ENCODE data around the gene TMEM126B. TPM values are rescaled to one million over a fixed set of nuclear protein-coding genes. Genes with fewer than 3 reads are reported as not detected.
"Not testable (repeated sequence)": the region's sequence is repeated elsewhere in the genome, so short reads cannot be mapped to it uniquely, and the experiment has no call there.

The TMEM126B gene
- total RNA-seq, 1 donor from 2014 or later: 35.5 TPM

- H3K4me3 Mint-ChIP-seq: peak within 1 kb of the TSS; percentile 98
- H3K36me3 Mint-ChIP-seq (ENCODE audit: low read depth): peaks cover 20% of the 10 kb centered on the region
- CTCF ChIA-PET: interaction anchor here (0.9 to 3.9 kb wide), 4 partner anchors 20 to 867 kb away, joined by 3 to 16 read pairs (median 3); partner anchors contain the start of genes CCDC83, DLG2 and TMEM126B
- POLR2A ChIA-PET: interaction anchor here (0.5 to 5.7 kb wide), 15 partner anchors 9 to 598 kb away, joined by 3 to 102 read pairs (median 5); partner anchors contain the start of genes CCDC83, CREBZF, DLG2 and TMEM126B
- DNase-seq (peak; percentile 77), ATAC-seq (ENCODE audit: low read depth) (peak; percentile 99)
- peaks cover 22% of the 10 kb centered on the region for H3K4me1 Mint-ChIP-seq
- intact Hi-C loops (cut with micrococcal nuclease): loop anchor here (1.0 kb wide), 4 partner anchors 9 to 655 kb away; partner anchors contain the start of genes HIKESHI and TMEM126B
- H3K27ac Mint-ChIP-seq: peak within 1 kb of the TSS; percentile 91
- TF ChIP-seq CTCF (IDR thresholded peaks at IDR 0.05): no peak
- H3K27me3 Mint-ChIP-seq: peaks cover 10% of the 10 kb centered on the region
- H3K9me3 Mint-ChIP-seq: no peaks in the 10 kb centered on the region
Observed at GRCh38 chr11:85647604-85648299, 19.4 kb downstream of the TMEM126B start, which contains the start of gene TMEM126A. Gene TMEM126A, plus strand, starts transcription at chr11:85647967. Its CDS starts 2,289 bp downstream, at chr11:85650256.

GRCh38 chr11:85651118-85651517 is 22.7 kb downstream of the TMEM126B start:
- Mint-ChIP-seq H3K4me1 (peaks cover 22% of the 10 kb centered on the region), H3K9me3 (no peaks in the 10 kb centered on the region), H3K36me3 (ENCODE audit: low read depth) (peaks cover 41% of the 10 kb centered on the region), H3K27me3 (no peaks in the 10 kb centered on the region), H3K27ac (no peak overlapping the region), H3K4me3 (no peak overlapping the region)
- POLR2A ChIA-PET: interaction anchor here (0.6 kb wide), 1 partner anchor 655 kb away, joined by 4 read pairs; no protein-coding TSS in a partner anchor
- DNase-seq (no peak), ATAC-seq (ENCODE audit: low read depth) (no peak)
- intact Hi-C loops (cut with micrococcal nuclease): no loop called here
- CTCF ChIA-PET: no interaction called here
- no peak for TF ChIP-seq CTCF (IDR thresholded peaks at IDR 0.05)

GRCh38 chr11:85652786-85653447 is 24.5 kb downstream of the TMEM126B start:
- TF ChIP-seq CTCF (IDR thresholded peaks at IDR 0.05): no peak
- Mint-ChIP-seq H3K36me3 (ENCODE audit: low read depth) (peaks cover 53% of the 10 kb centered on the region), H3K4me3 (no peak overlapping the region), H3K27me3 (no peaks in the 10 kb centered on the region), H3K9me3 (no peaks in the 10 kb centered on the region), H3K27ac (no peak overlapping the region), H3K4me1 (peaks cover 12% of the 10 kb centered on the region)
- no peak for ATAC-seq (ENCODE audit: low read depth)
- intact Hi-C loops (cut with micrococcal nuclease): no loop called here
- no peak for DNase-seq
- ChIA-PET POLR2A (interaction anchor here (2.6 kb wide), 1 partner anchor 12 kb away, joined by 13 read pairs; the partner anchor contains the start of gene CREBZF), CTCF (no interaction called here)

- POLR2A ChIA-PET: interaction anchor here (2.6 kb wide), 1 partner anchor 10 kb away, joined by 13 read pairs; the partner anchor contains the start of gene CREBZF
- H3K4me1 Mint-ChIP-seq; H3K27ac Mint-ChIP-seq; intact Hi-C loops (cut with micrococcal nuclease); CTCF ChIA-PET; H3K27me3 Mint-ChIP-seq; H3K9me3 Mint-ChIP-seq; H3K4me3 Mint-ChIP-seq; DNase-seq; ATAC-seq (ENCODE audit: low read depth): not testable (repeated sequence)
- peaks cover 62% of the 10 kb centered on the region for H3K36me3 Mint-ChIP-seq (ENCODE audit: low read depth)
Observed at GRCh38 chr11:85654343-85654742, 25.9 kb downstream of the TMEM126B start.

GRCh38 chr11:85656777-85657176 is 28.4 kb downstream of the TMEM126B start:
- ChIA-PET POLR2A (interaction anchor here (0.9 to 1.4 kb wide), 2 partner anchors 8 to 9 kb away, joined by 4 to 6 read pairs; partner anchors contain the start of genes CREBZF and TMEM126A), CTCF (no interaction called here)
- no peak for DNase-seq
- Mint-ChIP-seq H3K9me3 (no peaks in the 10 kb centered on the region), H3K27ac (no peak overlapping the region), H3K27me3 (no peaks in the 10 kb centered on the region), H3K4me1 (peaks cover 23% of the 10 kb centered on the region), H3K4me3 (no peak overlapping the region), H3K36me3 (ENCODE audit: low read depth) (peaks cover 76% of the 10 kb centered on the region)
- no peak for TF ChIP-seq CTCF (IDR thresholded peaks at IDR 0.05)
- intact Hi-C loops (cut with micrococcal nuclease): loop anchor here (1.0 kb wide), 1 partner anchor 8 kb away; no protein-coding TSS in a partner anchor
- ATAC-seq (ENCODE audit: low read depth): no peak

All from activated B cell treated with CpG ODN at 0.5 μM for 24 hours (primary cell).